ENCODE measurements around the gene SLC16A8.
A peak's percentile ranks its signal among the peaks of the same experiment; 100 is the strongest.

Gene SLC16A8

DNA sequence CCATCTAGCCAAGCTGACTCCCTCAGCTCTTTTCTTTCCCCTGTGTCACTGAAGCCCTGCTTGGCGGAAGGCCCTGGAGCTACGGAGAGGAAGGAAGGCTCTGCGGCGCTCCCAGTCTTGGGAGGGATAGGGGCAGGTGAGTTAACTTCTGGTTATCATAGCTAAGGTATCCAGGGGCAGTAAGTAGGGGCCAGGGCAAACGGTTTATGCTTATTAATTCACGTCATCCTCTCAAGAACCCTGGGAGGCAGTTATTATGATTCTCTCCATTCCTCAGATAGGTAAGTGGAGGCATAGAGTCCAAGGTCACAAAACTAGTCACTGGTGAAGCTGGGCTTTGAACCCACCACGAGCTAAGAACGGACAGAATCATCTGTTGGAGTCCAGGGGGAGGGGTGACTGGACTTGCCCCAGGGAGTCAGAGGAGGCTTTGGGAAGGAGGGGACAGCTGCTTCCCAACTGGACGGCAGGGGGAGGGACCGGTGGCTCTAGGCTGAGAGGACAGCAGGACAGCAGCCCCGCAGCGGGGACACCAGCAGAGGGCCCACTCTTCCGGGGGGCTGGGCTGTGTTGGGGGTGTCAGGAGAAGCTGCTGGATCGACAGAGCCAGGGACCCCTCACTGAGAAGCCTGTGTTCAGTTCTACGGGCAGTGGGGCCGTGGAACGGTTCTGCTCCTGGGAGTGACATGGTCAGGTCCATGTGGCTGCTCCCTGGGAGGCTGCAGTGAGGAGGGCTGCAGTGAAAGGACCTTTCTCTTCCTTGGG is 23.0 kb upstream of the SLC16A8 start:
- Mint-ChIP-seq H3K27me3 (no peaks in the 10 kb centered on the region), H3K4me1 (ENCODE audit: low read depth) (peaks cover 2% of the 10 kb centered on the region), H3K36me3 (no peaks in the 10 kb centered on the region), H3K4me3 (no peak overlapping the region), H3K9me3 (ENCODE audit: low read depth) (no peaks in the 10 kb centered on the region), H3K27ac (no peak overlapping the region)

DNA sequence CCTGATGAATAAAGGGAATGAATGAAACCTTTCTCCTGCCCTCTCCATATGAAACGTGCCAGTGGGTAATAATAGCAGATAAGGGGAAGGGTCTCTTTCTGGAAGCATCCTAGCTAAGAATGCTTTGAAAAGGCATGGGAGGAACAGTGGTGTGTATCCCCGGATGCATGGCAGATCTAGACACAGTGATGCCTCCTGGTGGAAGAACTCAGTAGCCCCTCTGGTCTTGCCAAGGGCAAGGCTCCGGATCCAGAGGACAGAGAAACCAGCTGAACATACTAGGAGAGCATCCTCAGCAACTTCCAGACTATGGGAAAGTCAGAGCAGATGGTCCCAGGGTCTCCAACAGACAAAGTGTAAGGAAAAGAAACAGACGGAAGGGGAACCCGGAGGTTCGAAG is 20.1 kb upstream of the SLC16A8 start:
- Mint-ChIP-seq H3K36me3 (no peaks in the 10 kb centered on the region), H3K9me3 (ENCODE audit: low read depth) (no peaks in the 10 kb centered on the region), H3K4me3 (no peak overlapping the region), H3K27ac (no peak overlapping the region), H3K27me3 (no peaks in the 10 kb centered on the region), H3K4me1 (ENCODE audit: low read depth) (peaks cover 2% of the 10 kb centered on the region)

DNA sequence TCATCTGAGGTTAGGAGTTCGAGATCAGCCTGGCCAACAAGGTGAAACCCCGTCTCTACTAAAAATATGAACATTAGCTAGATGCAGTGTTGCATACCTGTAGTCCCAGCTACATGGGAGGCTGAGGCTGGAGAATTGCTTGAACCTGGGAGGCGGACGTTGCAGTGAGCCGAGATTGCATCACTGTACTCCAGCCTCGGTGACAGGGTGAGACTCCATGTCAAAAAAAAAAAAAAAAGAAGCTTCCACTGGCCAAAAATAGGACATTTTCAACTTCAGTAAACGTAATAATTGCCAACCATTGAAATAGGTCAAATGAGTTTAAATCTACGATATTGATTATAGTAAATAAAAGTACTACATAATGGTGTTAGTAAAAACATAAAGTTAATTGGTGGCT is 19.7 kb upstream of the SLC16A8 start:
- Mint-ChIP-seq H3K4me1 (ENCODE audit: low read depth) (peaks cover 2% of the 10 kb centered on the region), H3K4me3 (no peak overlapping the region), H3K27ac (no peak overlapping the region), H3K27me3 (no peaks in the 10 kb centered on the region), H3K36me3 (no peaks in the 10 kb centered on the region), H3K9me3 (ENCODE audit: low read depth) (no peaks in the 10 kb centered on the region)

DNA sequence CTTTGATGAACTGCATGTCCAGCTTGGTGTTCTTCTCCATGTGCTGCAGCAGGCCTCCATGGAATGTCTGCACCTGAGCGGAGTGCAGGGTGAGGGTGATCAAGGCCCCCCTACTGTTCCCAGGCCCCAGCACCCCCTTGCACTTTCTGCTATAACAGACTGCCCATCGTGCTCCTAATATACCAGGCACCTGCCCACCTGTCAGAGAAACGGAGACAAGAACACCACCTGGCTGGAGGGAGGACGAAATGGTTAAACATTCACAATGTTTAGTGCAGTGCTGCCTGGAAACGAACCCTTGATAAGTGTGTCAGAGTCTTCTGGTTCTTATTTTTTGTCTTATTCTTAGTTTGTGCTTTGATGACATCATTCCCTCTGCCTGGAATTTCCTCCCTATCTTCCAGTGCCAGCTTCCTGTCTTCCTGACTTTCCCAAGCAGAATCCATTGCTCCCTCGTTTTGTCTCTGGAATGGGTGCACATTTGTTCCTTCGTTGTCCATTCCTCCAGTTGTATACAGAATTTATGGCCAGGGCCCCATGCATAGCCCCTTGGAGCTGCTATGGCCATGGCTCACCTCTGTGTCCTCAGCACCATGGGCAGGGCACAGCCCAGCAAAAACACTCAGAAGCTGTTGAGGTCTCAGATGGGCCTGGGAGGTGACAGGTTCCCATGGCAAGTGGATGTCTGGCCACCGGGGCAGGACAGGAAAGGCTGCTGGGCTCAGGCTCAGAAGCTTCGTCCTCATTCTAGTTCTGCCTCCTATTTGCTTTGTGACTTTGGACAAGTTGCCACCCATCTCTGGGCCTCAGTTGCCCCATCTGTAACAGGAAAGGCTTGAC is 14.6 kb upstream of the SLC16A8 start:
- Mint-ChIP-seq H3K27me3 (no peaks in the 10 kb centered on the region), H3K36me3 (peaks cover 8% of the 10 kb centered on the region), H3K4me3 (no peak overlapping the region), H3K27ac (no peak overlapping the region), H3K4me1 (ENCODE audit: low read depth) (no peaks in the 10 kb centered on the region), H3K9me3 (ENCODE audit: low read depth) (no peaks in the 10 kb centered on the region)

DNA sequence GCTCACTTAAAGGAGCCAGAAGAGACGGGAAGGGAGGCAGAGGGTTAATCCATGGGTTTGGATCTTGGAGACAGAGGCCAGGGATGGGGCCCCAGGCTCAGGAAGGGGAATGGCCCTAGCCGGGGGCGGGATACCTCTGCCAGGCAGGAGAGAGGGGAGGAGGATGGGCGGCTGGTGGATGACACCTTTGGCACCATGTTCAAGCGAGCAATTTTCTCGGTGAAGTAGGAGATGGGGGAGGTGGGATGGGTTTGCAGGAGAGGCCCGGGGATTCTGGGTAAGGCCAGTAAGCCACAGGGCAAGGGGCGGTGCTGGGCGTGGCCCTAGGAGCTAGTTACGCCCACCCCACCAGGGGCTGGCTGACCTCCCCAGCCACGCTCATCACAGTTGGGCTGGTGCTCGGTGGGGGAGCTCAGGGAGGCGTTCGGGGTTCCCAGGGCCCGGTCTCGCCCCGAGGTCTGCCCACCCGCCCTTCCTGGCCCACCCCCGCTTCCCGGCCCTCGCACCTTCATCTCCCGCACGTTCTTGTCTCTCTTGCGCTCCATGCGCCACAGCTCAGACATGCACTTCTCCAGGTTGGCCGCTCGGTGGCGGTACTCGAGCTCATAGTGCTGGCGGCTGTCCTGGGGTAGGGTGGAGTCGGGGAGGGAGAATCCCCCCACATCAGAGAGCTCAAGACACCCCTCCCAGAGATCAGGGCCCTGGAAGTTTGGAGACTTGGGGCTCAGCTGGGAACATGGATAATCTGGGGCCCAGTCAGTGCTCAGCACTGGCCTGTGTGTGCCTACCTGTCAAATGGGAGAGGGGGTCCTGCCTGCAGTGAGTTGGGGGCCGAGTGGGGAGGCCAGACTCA is 13.8 kb upstream of the SLC16A8 start:
- no peaks in the 10 kb centered on the region for H3K4me1 Mint-ChIP-seq (ENCODE audit: low read depth)
- H3K27ac Mint-ChIP-seq, result no peak overlapping the region
- peaks cover 8% of the 10 kb centered on the region for H3K36me3 Mint-ChIP-seq
- H3K4me3 Mint-ChIP-seq, result no peak overlapping the region
- H3K27me3 Mint-ChIP-seq, result no peaks in the 10 kb centered on the region
- H3K9me3 Mint-ChIP-seq (ENCODE audit: low read depth), result no peaks in the 10 kb centered on the region

DNA sequence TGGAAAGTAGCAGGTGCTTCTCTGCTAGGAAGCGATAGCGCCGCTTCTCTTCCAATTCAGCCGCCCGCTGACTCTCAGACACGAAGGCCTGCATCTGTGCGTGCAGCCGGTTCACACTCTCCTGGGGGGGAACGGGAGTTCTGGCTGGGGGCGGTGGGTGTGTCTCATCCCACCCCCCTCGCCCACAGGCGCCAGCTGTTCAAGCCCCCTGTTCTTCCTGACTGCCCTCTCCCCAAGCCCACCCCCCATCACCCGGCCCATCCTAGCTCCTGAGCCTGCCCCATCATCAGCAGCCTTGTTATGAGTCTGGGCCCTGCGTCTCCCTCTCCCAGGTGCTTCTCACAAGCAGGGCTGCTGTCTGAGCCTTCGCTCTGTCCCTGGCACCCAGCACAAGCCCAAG is 13.1 kb upstream of the SLC16A8 start:
- Mint-ChIP-seq H3K4me3 (no peak overlapping the region), H3K27ac (no peak overlapping the region), H3K9me3 (ENCODE audit: low read depth) (no peaks in the 10 kb centered on the region), H3K27me3 (no peaks in the 10 kb centered on the region), H3K4me1 (ENCODE audit: low read depth) (no peaks in the 10 kb centered on the region), H3K36me3 (peaks cover 8% of the 10 kb centered on the region)

DNA sequence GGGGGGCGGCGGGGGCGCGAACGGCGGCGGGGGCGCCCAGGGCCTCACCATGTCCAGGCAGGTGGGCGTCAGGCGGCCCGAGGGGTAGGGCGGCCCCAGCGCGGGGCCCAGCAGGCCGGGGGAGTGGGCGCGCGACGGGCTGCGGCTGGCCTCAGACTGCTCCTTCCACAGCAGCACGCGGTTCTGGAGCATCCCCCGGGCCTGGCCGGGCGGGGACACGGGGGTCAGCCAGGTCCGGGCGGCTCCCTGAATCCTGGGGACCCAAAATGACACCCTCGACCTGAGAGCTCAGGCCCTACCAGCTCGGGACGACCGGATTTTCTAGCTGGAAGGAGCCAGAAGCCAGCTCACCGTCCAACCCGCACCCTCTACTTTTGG is 5.5 kb upstream of the SLC16A8 start:
- no peak overlapping the region for H3K4me3 Mint-ChIP-seq

DNA sequence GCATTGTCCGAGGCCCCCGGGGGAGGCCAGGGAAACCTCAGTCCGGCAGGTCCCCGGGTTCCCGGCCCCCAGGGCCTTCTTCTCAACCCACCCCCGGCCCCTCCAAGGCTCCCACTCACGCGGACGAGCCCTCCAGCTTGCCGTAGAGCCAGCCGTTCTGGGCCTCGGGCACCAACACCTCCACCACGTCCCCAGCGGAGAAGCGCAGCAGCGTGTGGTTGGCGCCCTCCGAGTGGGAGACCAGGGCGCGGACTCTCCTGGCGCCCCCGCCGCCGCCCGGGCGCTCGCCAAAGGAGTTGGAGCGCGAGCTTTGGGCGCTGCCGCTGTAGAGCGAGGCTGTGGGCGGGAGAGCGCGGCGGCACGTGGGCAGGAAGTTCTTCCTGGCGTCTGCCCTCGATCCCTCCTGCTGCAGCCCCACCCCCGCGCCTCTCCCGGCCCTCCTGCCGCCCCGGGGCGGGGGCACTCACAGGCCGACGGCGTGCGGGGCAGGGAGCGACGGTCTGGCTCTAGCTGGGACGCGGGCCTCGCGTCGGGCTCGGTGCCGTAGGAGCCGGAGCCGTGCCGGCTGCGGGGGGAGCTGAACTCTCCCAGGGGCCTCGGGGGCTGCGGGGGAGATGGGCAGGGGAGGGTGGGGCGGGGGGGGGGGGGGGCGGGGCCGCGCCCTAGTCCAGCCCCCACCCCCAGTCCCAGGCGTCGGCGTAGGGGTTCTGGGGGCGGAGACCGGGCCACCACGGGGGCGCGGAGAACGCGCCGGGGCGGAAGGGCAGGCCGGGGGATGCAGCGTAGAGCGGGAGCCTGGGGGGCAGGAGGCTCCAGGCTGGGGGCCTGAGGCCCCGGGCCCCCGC is 4.9 kb upstream of the SLC16A8 start:
- H3K27me3 Mint-ChIP-seq, result peaks cover 5% of the 10 kb centered on the region
- H3K4me1 Mint-ChIP-seq (ENCODE audit: low read depth), result peaks cover 2% of the 10 kb centered on the region
- no peak overlapping the region for H3K4me3 Mint-ChIP-seq
- H3K27ac Mint-ChIP-seq, result no peak overlapping the region
- H3K9me3 Mint-ChIP-seq (ENCODE audit: low read depth), result no peaks in the 10 kb centered on the region
- H3K36me3 Mint-ChIP-seq, result peaks cover 3% of the 10 kb centered on the region

More for the DNA sequence above, 5.5 kb upstream of the SLC16A8 start:
- Mint-ChIP-seq H3K9me3 (ENCODE audit: low read depth) (no peaks in the 10 kb centered on the region), H3K4me1 (ENCODE audit: low read depth) (peaks cover 2% of the 10 kb centered on the region), H3K27ac (no peak overlapping the region), H3K36me3 (peaks cover 7% of the 10 kb centered on the region), H3K27me3 (peaks cover 5% of the 10 kb centered on the region)

DNA sequence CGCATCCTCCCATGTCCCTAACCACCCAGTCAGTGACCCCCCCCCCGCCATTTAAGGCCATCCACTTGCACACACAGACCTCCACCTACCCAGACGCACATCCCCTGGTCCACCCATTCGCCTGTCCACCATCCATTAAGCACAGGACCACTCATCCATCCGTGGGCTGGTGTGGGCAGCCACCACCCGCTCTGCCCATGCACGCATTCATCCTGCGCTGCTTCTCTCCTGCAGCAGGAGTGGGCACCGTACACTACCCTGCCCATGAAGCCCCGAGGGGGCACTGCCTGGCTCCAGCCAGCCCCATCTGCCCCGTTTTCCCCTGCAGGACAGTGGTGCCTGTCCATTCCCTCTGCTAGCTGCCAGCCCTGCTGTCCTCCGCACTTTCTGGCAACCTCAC is 3.9 kb upstream of the SLC16A8 start:
- Mint-ChIP-seq H3K27me3 (peaks cover 5% of the 10 kb centered on the region), H3K9me3 (ENCODE audit: low read depth) (no peaks in the 10 kb centered on the region), H3K27ac (no peak overlapping the region), H3K36me3 (peaks cover 2% of the 10 kb centered on the region), H3K4me1 (ENCODE audit: low read depth) (peaks cover 2% of the 10 kb centered on the region), H3K4me3 (peak overlapping the region; percentile 33)

DNA sequence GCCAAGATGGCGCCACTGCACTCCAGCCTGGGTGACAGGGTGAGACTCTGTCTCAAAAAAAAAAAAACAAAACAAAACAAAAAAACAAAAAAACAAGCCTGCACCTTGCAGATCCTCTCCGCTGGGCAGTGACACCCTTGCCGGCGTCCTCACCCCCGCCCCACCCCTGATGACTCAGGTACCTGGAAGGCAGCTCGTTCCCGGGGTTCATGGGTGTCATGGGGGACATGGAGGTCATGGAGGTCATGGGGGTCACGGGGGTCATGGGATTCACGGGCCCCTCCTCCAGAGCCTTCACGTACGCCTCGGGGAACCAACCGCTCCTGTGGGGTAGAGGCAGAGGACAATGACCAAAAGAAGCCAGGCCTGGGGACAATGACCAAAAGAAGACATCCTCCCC is 3.0 kb upstream of the SLC16A8 start:
- H3K36me3 Mint-ChIP-seq, result peaks cover 2% of the 10 kb centered on the region
- H3K4me1 Mint-ChIP-seq (ENCODE audit: low read depth), result peaks cover 2% of the 10 kb centered on the region
- H3K27ac Mint-ChIP-seq, result no peak overlapping the region
- no peak overlapping the region for H3K4me3 Mint-ChIP-seq
- H3K27me3 Mint-ChIP-seq, result peaks cover 5% of the 10 kb centered on the region
- no peaks in the 10 kb centered on the region for H3K9me3 Mint-ChIP-seq (ENCODE audit: low read depth)

DNA sequence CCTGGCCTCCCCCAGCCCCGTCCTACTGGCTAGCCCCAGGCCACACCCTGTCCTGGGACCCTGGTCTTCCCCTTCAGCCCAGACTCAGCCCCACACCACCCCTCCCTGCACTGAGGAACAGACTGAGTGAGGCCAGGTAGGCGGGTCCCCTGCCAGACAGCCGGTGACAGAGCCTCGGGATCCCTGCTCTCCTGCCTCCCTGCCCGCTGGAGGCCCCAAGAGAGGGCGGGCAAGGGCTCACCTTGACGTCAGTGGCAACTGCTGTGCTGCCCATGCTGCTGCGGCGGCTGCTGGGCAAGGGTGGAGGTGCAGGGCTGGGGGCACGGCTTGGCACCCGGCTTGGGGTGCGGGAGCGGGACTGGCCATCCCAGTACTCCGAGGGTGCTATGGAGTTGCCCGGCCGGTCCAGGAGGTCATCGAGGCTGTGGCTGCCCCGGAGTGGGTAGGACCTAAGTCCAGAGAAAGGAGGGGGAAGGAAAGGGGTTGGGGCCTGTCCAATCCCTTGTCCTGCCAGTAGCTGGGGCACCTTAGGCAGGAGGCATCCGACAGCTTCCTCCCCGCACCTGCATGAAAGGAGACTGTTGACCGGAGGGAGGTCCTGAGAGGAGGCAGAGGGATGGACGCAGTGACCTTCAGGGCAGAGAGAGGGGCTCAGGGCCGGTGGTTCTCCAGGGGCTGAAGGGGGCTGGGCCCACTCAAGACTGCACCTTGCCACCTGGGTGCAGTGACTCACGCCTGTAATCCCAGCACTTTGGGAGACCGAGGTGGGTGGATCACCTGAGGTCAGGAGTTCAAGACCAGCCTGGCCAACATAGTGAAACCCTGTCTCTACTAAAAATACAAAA is 2.2 kb upstream of the SLC16A8 start:
- Mint-ChIP-seq H3K4me3 (no peak overlapping the region), H3K9me3 (ENCODE audit: low read depth) (no peaks in the 10 kb centered on the region), H3K4me1 (ENCODE audit: low read depth) (peaks cover 2% of the 10 kb centered on the region), H3K36me3 (no peaks in the 10 kb centered on the region), H3K27ac (no peak overlapping the region), H3K27me3 (peaks cover 5% of the 10 kb centered on the region)

DNA sequence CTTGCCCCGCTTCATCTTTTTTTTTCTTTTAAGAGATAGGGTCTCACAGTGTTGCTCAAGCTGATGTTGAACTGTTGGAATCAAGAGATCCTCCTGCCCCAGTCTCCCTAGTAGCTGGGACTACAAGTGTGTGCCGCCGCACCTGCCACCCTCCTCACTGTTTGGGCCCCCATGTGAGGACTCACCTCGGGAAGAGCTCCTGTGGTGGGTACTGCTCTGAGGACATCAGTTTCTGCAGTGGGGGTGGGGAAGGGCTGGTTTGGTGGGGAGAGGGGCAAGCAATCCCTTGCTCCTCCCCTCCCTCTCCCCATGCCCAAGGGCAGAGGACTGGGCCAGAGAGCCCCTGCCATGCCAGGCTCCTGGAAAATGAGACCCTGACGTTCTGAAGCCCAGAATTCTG is 1.5 kb upstream of the SLC16A8 start:
- no peaks in the 10 kb centered on the region for H3K36me3 Mint-ChIP-seq
- no peak overlapping the region for H3K27ac Mint-ChIP-seq
- no peaks in the 10 kb centered on the region for H3K9me3 Mint-ChIP-seq (ENCODE audit: low read depth)
- H3K4me3 Mint-ChIP-seq, result no peak overlapping the region
- H3K27me3 Mint-ChIP-seq, result peaks cover 5% of the 10 kb centered on the region
- H3K4me1 Mint-ChIP-seq (ENCODE audit: low read depth), result peaks cover 2% of the 10 kb centered on the region

DNA sequence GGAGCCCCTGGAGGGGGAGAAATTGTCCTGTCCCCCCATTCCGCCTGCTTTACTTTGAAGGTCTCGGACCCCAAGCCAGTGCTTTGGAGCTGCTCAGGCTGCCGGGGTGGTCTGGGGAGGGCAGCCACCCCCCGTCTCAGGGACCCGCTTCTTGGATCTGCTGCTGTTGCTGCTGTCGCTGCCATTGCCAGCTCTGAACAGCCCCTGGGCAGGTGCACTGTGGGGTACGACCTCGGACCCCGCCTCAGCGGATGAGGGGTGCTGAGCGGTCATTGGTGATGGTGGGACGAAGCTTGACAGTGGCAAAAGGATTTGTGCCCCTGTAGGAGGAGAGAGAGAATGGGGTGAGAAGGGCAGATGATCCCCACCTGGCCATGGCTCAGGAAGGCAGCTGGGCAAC is 1.1 kb upstream of the SLC16A8 start:
- H3K27ac Mint-ChIP-seq, result no peak overlapping the region
- peaks cover 5% of the 10 kb centered on the region for H3K27me3 Mint-ChIP-seq
- no peak overlapping the region for H3K4me3 Mint-ChIP-seq
- no peaks in the 10 kb centered on the region for H3K4me1 Mint-ChIP-seq (ENCODE audit: low read depth)
- H3K9me3 Mint-ChIP-seq (ENCODE audit: low read depth), result no peaks in the 10 kb centered on the region
- H3K36me3 Mint-ChIP-seq, result no peaks in the 10 kb centered on the region

All from activated naive CD8-positive, alpha-beta T cell (primary cell).